GM12864 (cell line): Measurements from ENCODE around the gene ST6GALNAC3.

Experiments used
- DNase-seq: peaks from one replicate; pipeline ENCODE4 v3.0.0-alpha.2; 2011; ENCODE audit warnings: low read depth
- H3K4me3 ChIP-seq: 2 replicates; pipeline ENCODE4 v1.5.1; 2011; ENCODE audit warnings: mild to moderate bottlenecking, low read depth, low read length, control low read depth
- TF ChIP-seq, protein P1 (sequence below): IDR thresholded peaks from 2 replicates; pipeline ENCODE4 v1.5.1; 2011; ENCODE audit warnings: low read depth, mild to moderate bottlenecking, moderate library complexity, low read length, control low read depth, inconsistent platforms; ENCODE audit errors: missing control alignments

Gene ST6GALNAC3

DNA sequence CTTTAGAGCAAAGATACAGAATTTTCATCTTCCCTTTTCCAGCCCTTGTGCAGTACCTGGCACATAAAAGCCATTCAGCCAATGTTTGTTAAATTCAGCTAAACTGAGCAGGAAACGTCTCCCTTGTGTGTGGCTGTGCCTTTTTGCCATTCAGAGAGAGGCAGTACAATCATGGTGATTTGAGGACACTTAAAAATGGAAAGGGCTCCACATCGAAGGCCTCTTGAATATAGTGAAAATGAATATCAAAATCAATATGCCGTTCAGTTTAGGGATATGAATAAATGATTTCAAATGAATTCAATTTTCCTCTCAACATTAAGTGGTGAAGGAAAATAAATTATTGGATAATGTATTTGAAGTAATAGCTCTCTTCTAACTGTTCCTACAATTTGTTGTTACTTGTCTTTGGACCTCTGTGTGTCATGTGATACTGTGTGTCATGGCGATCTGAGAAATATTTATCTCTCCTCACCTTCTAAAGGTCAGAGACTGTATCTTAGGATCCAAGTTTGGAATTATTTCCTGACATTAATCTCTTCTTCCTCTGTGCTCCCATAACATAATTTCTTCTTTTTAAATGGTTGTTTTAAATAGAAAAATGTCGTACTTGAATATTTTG is 437.1 kb downstream of the ST6GALNAC3 start:
- H3K4me3 ChIP-seq = no peak overlapping the region
- TF ChIP-seq, protein P1, sequence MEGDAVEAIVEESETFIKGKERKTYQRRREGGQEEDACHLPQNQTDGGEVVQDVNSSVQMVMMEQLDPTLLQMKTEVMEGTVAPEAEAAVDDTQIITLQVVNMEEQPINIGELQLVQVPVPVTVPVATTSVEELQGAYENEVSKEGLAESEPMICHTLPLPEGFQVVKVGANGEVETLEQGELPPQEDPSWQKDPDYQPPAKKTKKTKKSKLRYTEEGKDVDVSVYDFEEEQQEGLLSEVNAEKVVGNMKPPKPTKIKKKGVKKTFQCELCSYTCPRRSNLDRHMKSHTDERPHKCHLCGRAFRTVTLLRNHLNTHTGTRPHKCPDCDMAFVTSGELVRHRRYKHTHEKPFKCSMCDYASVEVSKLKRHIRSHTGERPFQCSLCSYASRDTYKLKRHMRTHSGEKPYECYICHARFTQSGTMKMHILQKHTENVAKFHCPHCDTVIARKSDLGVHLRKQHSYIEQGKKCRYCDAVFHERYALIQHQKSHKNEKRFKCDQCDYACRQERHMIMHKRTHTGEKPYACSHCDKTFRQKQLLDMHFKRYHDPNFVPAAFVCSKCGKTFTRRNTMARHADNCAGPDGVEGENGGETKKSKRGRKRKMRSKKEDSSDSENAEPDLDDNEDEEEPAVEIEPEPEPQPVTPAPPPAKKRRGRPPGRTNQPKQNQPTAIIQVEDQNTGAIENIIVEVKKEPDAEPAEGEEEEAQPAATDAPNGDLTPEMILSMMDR = no peak
- no peak for DNase-seq

DNA sequence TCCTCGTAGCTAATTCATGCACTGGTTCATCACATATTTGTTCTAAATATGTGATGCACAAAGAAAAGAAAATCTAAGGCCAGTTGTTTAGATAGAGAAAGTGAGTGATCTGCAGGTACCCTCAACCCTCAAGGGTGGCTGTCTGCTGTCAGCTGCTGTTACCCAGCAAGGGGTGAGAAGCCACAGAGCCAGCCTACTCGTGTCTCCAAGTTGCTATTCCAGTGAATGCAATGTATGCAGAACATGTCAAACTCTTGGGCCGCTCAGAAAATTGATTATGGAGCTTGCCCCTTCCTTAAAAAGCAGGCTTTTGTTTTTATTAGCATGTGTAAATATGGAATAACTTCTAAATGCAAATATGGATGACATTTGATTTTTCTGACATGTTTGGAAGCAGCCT is 456.4 kb downstream of the ST6GALNAC3 start:
- no peak for DNase-seq
- no peak overlapping the region for H3K4me3 ChIP-seq
- TF ChIP-seq, protein P1 = no peak

DNA sequence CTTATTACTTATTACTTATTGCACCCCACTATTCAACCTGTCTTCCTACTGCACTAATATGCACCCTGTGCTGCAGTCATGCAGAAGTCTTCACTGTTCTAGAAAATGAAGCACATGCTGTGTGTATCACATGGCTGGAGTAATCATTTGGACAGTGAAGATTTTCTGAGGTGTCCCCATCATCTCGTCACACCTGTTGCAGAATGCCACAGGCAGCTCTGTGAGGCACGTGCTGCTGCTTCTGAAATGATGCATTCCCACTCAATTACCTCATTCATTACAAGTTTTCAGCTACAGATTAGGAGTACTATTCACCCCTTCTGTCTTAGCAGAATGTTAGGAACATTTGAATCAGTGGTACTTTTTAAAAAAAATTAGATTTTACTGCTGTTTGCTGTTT is 467.1 kb downstream of the ST6GALNAC3 start:
- no peak overlapping the region for H3K4me3 ChIP-seq
- TF ChIP-seq, protein P1 = no peak
- no peak for DNase-seq

DNA sequence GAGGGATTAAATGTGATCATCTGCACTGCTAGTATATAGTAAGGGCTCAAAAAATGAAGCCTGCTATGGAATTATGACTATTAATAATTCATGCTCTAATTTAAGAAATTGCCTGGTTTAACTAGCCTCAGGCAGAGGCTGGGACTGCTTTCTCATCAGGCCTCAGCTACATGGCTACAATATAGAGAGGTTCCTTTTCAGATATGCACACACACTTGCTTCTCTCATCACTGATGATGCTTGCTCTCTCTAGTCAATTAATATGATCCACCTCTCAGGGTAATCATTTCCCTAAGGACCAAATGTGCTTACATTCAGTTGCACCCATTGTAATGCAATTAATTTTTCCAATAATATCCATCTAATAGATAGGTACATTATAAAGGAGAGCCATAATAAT is 467.8 kb downstream of the ST6GALNAC3 start:
- no peak overlapping the region for H3K4me3 ChIP-seq
- TF ChIP-seq, protein P1 = no peak
- no peak for DNase-seq

DNA sequence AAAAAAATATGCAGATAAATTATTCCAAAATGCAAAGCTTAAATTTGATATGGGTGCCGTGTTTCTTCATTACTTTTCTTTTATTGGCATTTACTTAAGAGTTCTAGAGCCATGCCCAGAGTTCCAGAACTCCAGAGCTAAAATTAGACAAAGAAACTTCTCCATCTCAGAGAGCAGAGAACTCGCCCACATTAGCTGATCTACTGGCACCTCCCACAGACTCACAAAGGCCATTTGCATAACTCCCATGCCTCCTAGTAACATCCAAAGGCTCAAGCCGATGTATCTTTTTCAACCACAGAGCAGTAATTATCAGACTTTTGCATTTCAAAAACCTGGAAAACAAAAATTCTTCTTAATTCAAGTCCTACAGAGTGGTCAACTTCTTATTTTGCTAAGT is 468.9 kb downstream of the ST6GALNAC3 start:
- TF ChIP-seq, protein P1 = no peak
- DNase-seq = no peak
- H3K4me3 ChIP-seq = no peak overlapping the region

DNA sequence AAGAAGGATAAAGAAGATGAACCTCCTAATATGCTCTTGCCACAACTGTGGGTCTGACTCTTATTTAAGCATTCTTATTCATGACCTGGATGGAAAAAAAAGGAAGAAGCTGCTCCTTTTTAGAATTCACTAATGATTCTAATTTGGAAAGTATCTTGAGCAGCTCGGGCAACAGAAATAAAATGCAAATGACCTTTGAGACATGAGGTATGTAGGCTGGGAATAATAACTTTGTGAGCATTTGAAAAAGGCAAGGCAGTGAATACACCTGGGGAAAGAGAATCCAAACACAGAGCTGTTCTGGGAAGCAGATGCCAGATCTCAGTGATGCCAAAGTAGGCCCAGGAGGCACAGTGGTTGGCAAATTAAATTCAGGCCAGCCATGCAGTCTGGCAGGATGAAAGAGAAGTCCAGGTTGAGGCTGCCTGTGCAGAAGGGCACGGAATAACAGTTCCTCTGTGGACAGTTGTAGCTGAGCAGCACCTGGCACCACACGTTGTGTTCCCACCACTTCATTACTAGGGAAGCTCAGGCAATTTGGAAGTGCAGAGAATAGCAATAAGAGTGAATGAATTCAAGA is 471.9 kb downstream of the ST6GALNAC3 start:
- DNase-seq = no peak
- TF ChIP-seq, protein P1 = no peak
- no peak overlapping the region for H3K4me3 ChIP-seq

DNA sequence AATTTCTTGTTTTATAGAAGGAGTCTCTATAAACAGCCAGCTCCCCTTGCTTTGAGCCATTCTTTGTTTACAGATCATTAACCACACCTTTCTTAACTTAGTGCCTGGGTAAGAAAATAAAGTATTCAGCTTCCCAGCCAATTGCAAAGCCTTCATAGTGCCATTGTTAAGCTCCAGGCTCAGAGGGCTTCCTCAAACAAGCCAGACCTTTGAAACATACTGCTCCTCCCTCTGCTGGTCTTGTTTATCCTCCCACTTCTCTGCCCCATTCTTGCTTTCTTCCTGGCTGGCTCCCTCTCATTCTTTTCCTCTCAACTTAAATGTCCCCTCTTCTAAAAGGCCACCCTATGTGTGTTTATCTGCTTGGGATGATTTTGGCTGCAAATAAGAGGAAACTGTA is 473.4 kb downstream of the ST6GALNAC3 start:
- H3K4me3 ChIP-seq = no peak overlapping the region
- no peak for DNase-seq
- TF ChIP-seq, protein P1 = no peak
